Glomerular visceral epithelial cell (primary cell): ENCODE data around the gene ARMC9.
"Not testable (repeated sequence)": the region's sequence is repeated elsewhere in the genome, so short reads cannot be mapped to it uniquely, and the experiment has no call there.

Source experiments
- DNase-seq: peaks from one replicate; pipeline ENCODE4 v3.0.0-alpha.2; 2016; ENCODE audit errors: extremely low spot score

The ARMC9 gene

GRCh38 chr2:231198291-231199173 is at the start of gene ARMC9:
Gene ARMC9, plus strand, starts transcription at chr2:231198631. Its CDS starts 7,608 bp downstream, at chr2:231206239.
- DNase-seq: peak; percentile 84

- no peak for DNase-seq
Measured at GRCh38 chr2:231152800-231153557, 45.5 kb upstream of the ARMC9 start.

GRCh38 chr2:231159306-231159705 is 39.1 kb upstream of the ARMC9 start:
- no peak for DNase-seq

GRCh38 chr2:231160701-231161100 is 37.7 kb upstream of the ARMC9 start:
- DNase-seq: no peak

- peak; percentile 20 for DNase-seq
Measured at GRCh38 chr2:231161252-231161839, 37.1 kb upstream of the ARMC9 start.

GRCh38 chr2:231161877-231162329 is 36.5 kb upstream of the ARMC9 start:
- DNase-seq: peak; percentile 89

GRCh38 chr2:231163011-231163410 is 35.4 kb upstream of the ARMC9 start:
- DNase-seq: no peak

GRCh38 chr2:231163414-231164095 is 34.9 kb upstream of the ARMC9 start:
- DNase-seq: no peak

GRCh38 chr2:231167745-231168459 is 30.5 kb upstream of the ARMC9 start:
- DNase-seq: no peak

GRCh38 chr2:231168460-231169139 is 29.8 kb upstream of the ARMC9 start:
- no peak for DNase-seq

GRCh38 chr2:231169488-231169887 is 28.9 kb upstream of the ARMC9 start:
- no peak for DNase-seq

- DNase-seq: no peak
Measured at GRCh38 chr2:231170055-231170454, 28.4 kb upstream of the ARMC9 start.

GRCh38 chr2:231172025-231172424 is 26.4 kb upstream of the ARMC9 start:
- no peak for DNase-seq

- no peak for DNase-seq
Measured at GRCh38 chr2:231174211-231174651, 24.2 kb upstream of the ARMC9 start.

GRCh38 chr2:231176066-231176465 is 22.4 kb upstream of the ARMC9 start:
- DNase-seq: no peak

GRCh38 chr2:231177156-231178025 is 21.0 kb upstream of the ARMC9 start:
- no peak for DNase-seq

- not testable (repeated sequence) for DNase-seq
Measured at GRCh38 chr2:231178805-231179204, 19.6 kb upstream of the ARMC9 start.

GRCh38 chr2:231181860-231182512 is 16.4 kb upstream of the ARMC9 start:
- peak; percentile 77 for DNase-seq

GRCh38 chr2:231182513-231182899 is 15.9 kb upstream of the ARMC9 start:
- DNase-seq: no peak
